Heart left ventricle (tissue), 16 donors: ENCODE data around the gene GJB6. TPM values are rescaled to one million over a fixed set of nuclear protein-coding genes. Genes with fewer than 3 reads are reported as not detected.
A peak's percentile ranks its signal among the peaks of the same experiment; 100 is the strongest.

Experiments
- ATAC-seq, 4 donors: fragments of 200-7000 bp; cut with Tn5 transposase; one replicate each; pipeline ENCODE4 v1.9.1; 2020 to 2022; ENCODE audit warnings: moderate library complexity in 4 of 4, mild to moderate bottlenecking in 3 of 4, moderate number of reproducible peaks in 1 of 4
- DNase-seq, 5 donors: peaks; one replicate each; pipeline ENCODE4 v3.0.0-alpha.2; 2020
- H3K27ac ChIP-seq, 12 donors: fragments of 200-600 bp; sonication (generic) in 4 of 12; one replicate each; pipeline versions ENCODE4 v1.5.0 to v1.8.0; 2016 to 2022; ENCODE audit warnings: mild to moderate bottlenecking in 2 of 12
- H3K27me3 ChIP-seq, 9 donors: fragments of 200-600 bp; sonication (generic) in 2 of 9; one replicate each; pipeline versions ENCODE4 v1.5.1 to v1.8.0; 2016 to 2022; ENCODE audit warnings: mild to moderate bottlenecking in 3 of 9
- H3K36me3 ChIP-seq, 9 donors: fragments of 200-600 bp; sonication (generic) in 2 of 9; one replicate each; pipeline versions ENCODE4 v1.5.0 to v1.8.0; 2018 to 2022; ENCODE audit warnings: mild to moderate bottlenecking in 2 of 9
- H3K4me1 ChIP-seq, 12 donors: fragments of 200-600 bp; sonication (generic) in 4 of 12; one replicate each; pipeline versions ENCODE4 v1.5.0 to v1.8.0; 2016 to 2022; ENCODE audit warnings: mild to moderate bottlenecking in 3 of 12
- H3K4me3 ChIP-seq, 12 donors: fragments of 200-600 bp; sonication (generic) in 4 of 12; one replicate each; pipeline versions ENCODE4 v1.5.0 to v1.8.0; 2017 to 2022; ENCODE audit warnings: mild to moderate bottlenecking in 9 of 12, moderate library complexity in 4 of 12
- H3K9me3 ChIP-seq, 12 donors: fragments of 200-600 bp; sonication (generic) in 4 of 12; one replicate each; pipeline versions ENCODE4 v1.5.0 to v1.8.0; 2016 to 2022; ENCODE audit warnings: mild to moderate bottlenecking in 1 of 12
- POLR2A ChIP-seq, 2 donors: fragments of 450-650 bp; IDR thresholded peaks; one replicate each; pipeline ENCODE4 v1.6.1; 2017; ENCODE audit warnings: antibody characterized with exemption in 2 of 2, mild to moderate bottlenecking in 2 of 2, moderate library complexity in 2 of 2
- WGBS, 4 donors: extraction: QIAGEN DNeasy Blood & Tissue Kit in 2 of 4; methylation state at CpG; one replicate each; pipeline versions ENCODE4 v1.1.5 to v1.1.7; 2013 to 2018; 5-methylcytosine and 5-hydroxymethylcytosine counted together
- intact Hi-C, 10 donors: fragments of 100-400 bp; cut with DNase I; formaldehyde crosslinking; loops; one replicate each; pipeline versions ENCODE4 v1.11.1 to v1.14.2; 2022
- polyA plus RNA-seq, 2 donors: library from polyadenylated mRNA; stranded (reverse); fragments of 200-250 nt; gene quantifications; one replicate each; pipeline ENCODE4 v1.2.3, GENCODE V29; 2013
- total RNA-seq, 9 donors: library from RNA; depleted of rRNA in 2 of 9; stranded (reverse); fragments of >200 nt in 2 of 9; fragmentation: NEBNext Ultra II Directional in 3 of 9; extraction: Animal tissue kit (Norgen Biotek cat#: 25700) in 3 of 9; gene quantifications; one replicate each; pipeline versions ENCODE4 v1.1.0 to v1.2.4, GENCODE V29; 2016 to 2023
- TF ChIP-seq, protein P1 (sequence below), 12 donors: fragments of 200-600 bp; sonication (generic) in 4 of 12; IDR thresholded peaks; one replicate each; pipeline versions ENCODE4 v1.5.0 to v1.8.0; 2018 to 2022; ENCODE audit warnings: antibody characterized with exemption in 12 of 12, mild to moderate bottlenecking in 5 of 12
- donor health status: ischemic (EF 13 %, LVEDD 7.1; RV severe dilation, severe dysfunction).
- donor health status: healthy with polysubstance abuse.
- donor health status: DM: no; HTN: yes; CAD: no.
- donor health status: DM: no; HTN: no; CAD: no.
- donor health status: ischemic (EF 25% LVEDD 6.9; RV normal size, moderate dysfunction).
- donor health status: ischemic (EF 25% LVEDD 5.7; RV mildly dilated, moderate dysfunction).
- donor health status: healthy.
- donor health status: DM: yes; HTN: yes; CAD: no.
- donor health status: ischemic (EF 35%, LVEDD 5.7; RV mildly dilated, moderate dysfunction).
- donor health status: nonischemic (EF 11% LVEDD 7.7; RV severe dilation, severe dysfunction).
- donor health status: DM: yes; HTN: yes; CAD: no.
- donor health status: PGD.
- donor health status: ischemic (EF 29% LVEDD 5.4; RV normal size, mild dysfunction).
- donor health status: nonischemic (EF 23%, LVEDD 6.1; RV moderate dilation, normal function).

GJB6 gene
- total and polyA plus RNA-seq, 11 donors, result not detected

GRCh38 chr13:20188667-20189553 lies 43.2 kb downstream of the GJB6 start:
- no peak overlapping the region for H3K4me3 ChIP-seq
- TF ChIP-seq POLR2A (IDR thresholded peaks at IDR 0.05), result no peak
- TF ChIP-seq, protein P1, sequence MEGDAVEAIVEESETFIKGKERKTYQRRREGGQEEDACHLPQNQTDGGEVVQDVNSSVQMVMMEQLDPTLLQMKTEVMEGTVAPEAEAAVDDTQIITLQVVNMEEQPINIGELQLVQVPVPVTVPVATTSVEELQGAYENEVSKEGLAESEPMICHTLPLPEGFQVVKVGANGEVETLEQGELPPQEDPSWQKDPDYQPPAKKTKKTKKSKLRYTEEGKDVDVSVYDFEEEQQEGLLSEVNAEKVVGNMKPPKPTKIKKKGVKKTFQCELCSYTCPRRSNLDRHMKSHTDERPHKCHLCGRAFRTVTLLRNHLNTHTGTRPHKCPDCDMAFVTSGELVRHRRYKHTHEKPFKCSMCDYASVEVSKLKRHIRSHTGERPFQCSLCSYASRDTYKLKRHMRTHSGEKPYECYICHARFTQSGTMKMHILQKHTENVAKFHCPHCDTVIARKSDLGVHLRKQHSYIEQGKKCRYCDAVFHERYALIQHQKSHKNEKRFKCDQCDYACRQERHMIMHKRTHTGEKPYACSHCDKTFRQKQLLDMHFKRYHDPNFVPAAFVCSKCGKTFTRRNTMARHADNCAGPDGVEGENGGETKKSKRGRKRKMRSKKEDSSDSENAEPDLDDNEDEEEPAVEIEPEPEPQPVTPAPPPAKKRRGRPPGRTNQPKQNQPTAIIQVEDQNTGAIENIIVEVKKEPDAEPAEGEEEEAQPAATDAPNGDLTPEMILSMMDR (IDR thresholded peaks at IDR 0.05), result peak in 1 of 12 donors; percentile 25
- peaks cover 5 to 26% (median 18%) of the 10 kb centered on the region in 12 donors for H3K4me1 ChIP-seq
- no peaks in the 10 kb centered on the region for H3K9me3 ChIP-seq
- 85 to 89% (median 87%) methylated on average over 28 of the region's 28 CpGs for WGBS, 4 donors
- no peak overlapping the region for H3K27ac ChIP-seq
- no peaks in the 10 kb centered on the region for H3K36me3 ChIP-seq
- H3K27me3 ChIP-seq, result peaks cover 14 to 34% (median 21%) of the 10 kb centered on the region in 9 donors
- intact Hi-C loops, result loop anchor here in 4 of 10 donors (5.0 to 10.0 kb wide), 2 partner anchors 736 to 738 kb away; no protein-coding TSS in a partner anchor
- no peak for ATAC-seq
- no peak for DNase-seq

- H3K4me3 ChIP-seq, result no peak overlapping the region
- intact Hi-C loops, result loop anchor here in 4 of 10 donors (5.0 to 10.0 kb wide), 2 partner anchors 738 to 741 kb away; no protein-coding TSS in a partner anchor
- DNase-seq (no peak), ATAC-seq (no peak)
- peaks cover 0 to 6% (median 1%) of the 10 kb centered on the region in 12 donors for H3K4me1 ChIP-seq
- H3K9me3 ChIP-seq, result no peaks in the 10 kb centered on the region
- H3K27ac ChIP-seq, result no peak overlapping the region
- no peak for TF ChIP-seq POLR2A (IDR thresholded peaks at IDR 0.05)
- TF ChIP-seq, protein P1 (IDR thresholded peaks at IDR 0.05), result no peak
- peaks cover 0 to 12% (median 3%) of the 10 kb centered on the region in 9 donors for H3K27me3 ChIP-seq
- 71 to 82% (median 75%) methylated on average over 6 of the region's 6 CpGs for WGBS, 4 donors
- no peaks in the 10 kb centered on the region for H3K36me3 ChIP-seq
Observed at GRCh38 chr13:20186771-20187170, 45.3 kb downstream of the GJB6 start.

DNA sequence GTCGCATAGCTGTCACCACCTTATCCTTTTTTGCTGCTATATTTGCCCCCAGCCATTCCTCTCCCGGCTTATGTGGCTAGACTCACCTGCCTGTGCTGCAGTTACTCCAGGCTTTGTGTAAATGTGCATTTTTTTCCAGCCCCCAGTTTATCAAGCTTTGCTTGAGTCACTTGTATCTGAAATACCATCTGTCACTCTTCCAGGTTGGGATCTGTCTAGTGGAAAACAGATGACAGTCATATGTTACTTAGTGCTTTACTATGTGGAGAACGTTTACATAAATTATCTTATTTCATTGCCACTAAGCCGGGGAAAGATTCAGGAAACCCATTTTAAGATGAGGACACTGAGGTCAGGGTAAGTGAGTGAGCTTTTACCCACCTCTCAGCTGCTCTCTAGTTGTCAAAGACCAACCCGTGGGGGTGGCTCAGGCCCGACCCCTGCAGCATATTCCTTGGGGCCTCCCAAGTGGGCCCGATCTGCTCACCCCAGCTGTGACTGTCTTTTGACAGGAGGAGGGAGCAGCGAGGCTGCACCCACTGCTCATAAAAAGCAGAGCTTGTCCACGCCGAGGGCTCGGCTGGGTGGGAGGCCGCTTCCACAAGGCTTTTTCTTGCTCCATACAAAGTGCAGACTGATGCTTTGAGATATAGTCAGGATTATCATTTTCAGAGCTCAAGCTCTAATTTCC lies 46.6 kb downstream of the GJB6 start:
- Histone ChIP-seq H3K4me3 (no peak overlapping the region), H3K27me3 (peaks cover 0 to 6% (median 0%) of the 10 kb centered on the region in 9 donors), H3K27ac (no peak overlapping the region), H3K36me3 (no peaks in the 10 kb centered on the region), H3K9me3 (no peaks in the 10 kb centered on the region), H3K4me1 (peaks cover 0 to 6% (median 0%) of the 10 kb centered on the region in 12 donors)
- 51 to 59% (median 52%) methylated on average over 11 to 12 of the region's 12 CpGs for WGBS, 4 donors
- DNase-seq, result no peak
- ATAC-seq, result peak in 1 of 4 donors; percentile 32
- intact Hi-C loops, result loop anchor here in 4 of 10 donors (5.0 to 10.0 kb wide), 2 partner anchors 739 to 742 kb away; no protein-coding TSS in a partner anchor
- TF ChIP-seq POLR2A (IDR thresholded peaks at IDR 0.05), result no peak
- TF ChIP-seq, protein P1 (IDR thresholded peaks at IDR 0.05), result no peak
